HG03060 (cell line): ENCODE data around the gene SHROOM3.

ENCODE experiments used
- ATAC-seq: cut with Tn5 transposase; IDR thresholded peaks from one replicate; pipeline ENCODE4 v1.9.1; 2021; ENCODE audit warnings: low read depth, moderate number of reproducible peaks; ENCODE audit not compliant: unreplicated experiment

SHROOM3 gene

DNA sequence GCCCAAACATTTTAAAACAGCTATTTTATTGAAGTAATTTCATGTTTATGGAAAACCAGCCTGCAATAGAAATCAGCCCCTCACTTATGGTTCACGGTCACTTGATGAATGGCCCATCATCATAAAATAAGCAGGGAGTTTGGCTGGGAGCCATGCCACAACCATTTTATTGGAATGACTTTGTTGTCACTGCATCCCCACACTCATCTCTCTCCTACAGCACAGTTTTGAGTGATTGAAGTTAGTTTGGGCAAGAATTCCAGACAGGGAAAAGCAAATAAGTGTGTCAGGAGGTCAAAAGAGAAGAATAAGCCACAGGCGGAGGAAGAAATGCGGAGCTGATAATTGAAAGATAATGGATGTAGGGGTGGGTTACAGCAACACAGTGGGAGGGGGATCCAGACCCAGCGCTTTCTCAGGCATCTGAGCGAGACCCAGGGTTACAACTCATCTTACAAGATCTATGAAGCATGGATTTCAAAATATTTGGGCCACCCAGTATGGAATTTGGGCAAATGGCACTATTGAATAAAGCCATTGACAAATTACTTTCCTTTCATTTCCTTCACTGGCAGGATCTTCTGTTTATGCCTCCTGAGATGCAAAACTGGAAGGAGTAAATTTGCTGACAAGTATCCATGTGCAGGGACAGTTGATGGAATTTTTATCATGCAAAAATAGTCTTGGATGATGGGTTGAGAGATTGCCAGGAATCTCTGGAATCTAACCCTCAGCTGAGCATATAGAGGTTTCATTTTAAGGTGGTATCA is 100.8 kb downstream of the SHROOM3 start:
- no peak for ATAC-seq

DNA sequence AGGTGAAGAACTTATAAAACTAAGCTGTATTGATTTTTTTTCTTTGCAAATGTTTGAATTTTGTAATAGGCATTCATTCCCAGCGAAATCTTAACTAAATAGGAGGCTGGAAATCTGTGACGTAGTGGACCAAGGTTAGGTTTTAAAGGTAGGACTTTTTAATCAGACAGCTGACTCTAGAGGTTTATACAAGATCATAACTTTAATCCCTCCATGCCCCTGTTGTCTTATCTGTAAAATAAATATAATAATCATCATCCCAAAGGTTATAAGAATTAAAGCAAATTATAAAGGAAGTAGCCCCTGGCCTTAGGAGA is 101.3 kb downstream of the SHROOM3 start:
- no peak for ATAC-seq

DNA sequence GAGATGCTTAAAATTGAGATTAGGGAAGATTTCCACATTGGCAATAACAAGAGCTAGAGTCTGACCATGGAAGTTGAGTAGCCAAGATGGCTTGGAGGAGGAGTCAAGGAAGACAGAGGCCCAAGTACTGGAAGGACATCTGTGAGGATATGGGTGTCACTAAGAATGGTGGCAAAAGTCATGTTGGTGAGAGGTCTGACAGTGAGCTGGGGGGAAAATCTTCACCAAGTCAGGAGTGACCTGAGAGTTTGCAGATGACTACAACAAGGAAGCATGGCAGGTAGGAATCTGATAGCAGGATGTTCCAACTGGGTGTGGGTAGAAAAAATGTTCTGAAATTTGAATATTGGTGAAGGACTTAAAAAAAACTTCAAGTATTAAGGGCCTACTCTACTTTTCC is 103.3 kb downstream of the SHROOM3 start:
- ATAC-seq, result no peak

DNA sequence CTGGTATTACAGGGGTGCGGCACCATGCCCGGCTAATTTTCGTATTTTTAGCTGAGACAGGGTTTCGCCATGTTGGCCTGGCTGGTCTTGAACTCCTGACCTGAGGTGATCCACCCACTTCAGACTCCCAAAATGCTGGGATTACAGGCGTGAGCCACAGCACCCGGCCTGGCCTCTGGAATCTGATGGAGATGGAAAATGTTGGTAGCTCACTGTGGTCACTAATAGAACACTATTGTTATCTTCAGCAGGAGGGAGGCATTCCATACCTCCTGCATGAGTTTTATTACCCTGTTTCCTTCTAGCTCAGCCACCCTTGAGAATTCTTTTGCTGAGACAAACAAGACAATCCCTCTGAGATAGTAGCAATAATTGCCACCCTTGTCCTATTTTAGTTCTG is 105.0 kb downstream of the SHROOM3 start:
- ATAC-seq, result no peak

DNA sequence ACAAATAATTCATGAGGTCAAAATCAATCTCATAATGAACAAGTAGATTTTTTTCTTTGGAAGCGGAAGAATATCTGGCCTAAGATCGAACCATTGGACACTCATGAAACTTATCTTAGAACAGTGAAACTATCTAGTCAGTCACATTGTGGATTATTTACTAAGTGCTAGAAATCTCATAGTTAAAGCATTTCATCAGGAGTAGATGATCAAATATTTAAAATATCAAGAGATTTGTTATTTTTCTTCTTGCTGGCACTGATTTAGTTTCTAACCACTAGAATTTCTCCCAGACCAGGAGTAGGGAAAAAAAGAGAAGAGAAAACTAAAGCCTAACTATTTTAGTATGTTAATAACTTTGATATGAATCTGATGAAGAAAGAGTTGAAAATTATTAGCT is 105.5 kb downstream of the SHROOM3 start:
- no peak for ATAC-seq

DNA sequence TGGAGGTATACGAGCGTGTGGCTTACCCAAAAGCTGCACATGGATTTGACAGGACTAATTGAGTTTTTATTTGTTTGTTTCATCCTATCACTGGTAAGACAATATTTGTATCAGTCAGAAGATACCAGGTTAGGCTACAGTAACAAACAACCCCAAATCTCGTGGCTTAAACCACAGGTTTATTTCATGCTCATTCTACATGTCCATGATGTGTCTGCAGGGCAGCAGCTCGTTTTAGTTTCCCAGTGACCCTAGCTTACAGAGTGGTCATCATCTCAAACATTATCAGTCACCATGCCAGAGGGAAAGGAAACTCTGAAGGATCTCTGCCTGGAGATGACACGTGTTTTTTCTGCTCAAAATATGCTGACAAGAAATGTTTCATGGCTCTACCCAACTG is 108.3 kb downstream of the SHROOM3 start:
- ATAC-seq, result no peak

DNA sequence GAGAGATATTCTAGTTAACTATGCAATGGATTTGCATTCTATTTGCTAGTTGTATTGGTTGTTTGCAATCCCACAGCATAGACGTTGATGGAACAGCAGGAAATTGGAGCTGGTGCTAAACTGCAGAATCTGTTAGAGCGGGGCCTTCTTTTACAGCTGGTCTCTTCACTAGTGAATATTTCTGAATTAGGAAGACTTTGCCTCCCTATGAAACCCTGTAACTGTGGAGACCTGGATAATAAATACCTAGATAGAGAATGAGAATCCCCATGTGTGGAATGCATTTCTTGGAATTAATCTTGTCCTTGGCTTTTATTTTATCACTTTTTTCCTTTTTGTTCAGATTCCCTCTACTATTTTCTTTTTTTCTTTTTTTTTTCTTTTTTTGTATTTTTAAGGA is 109.7 kb downstream of the SHROOM3 start:
- no peak for ATAC-seq

DNA sequence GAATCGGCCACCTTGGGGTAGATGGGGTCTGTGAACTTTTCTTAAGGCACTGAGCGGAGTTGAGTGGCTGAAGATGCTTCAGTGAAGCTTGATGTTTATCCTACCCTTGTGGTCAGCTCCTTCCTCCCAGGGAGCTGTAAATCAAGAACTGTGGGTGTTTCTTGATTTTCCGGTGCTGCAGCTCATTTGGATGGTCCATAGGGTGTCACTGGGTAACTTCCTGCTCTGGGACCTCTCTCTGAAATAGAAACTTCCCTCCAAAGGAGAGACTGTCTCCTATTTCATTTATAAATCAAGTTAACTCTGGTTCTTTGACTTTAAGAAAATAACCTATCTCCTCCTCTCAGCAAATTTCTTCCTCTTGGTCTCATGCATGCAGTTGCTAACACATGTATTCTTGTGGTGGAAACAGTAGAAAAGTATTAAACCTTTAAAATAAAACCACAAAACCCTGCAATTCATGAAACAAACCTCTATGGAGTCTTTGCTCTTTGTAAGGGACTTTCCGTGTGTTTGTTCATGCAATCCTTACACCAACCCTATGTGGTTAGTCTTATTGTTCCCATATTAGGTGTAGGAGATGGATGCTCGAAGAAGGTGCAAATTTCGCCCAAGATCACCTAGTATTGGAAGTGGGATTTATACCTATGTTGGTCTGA is 110.3 kb downstream of the SHROOM3 start:
- ATAC-seq, result no peak

DNA sequence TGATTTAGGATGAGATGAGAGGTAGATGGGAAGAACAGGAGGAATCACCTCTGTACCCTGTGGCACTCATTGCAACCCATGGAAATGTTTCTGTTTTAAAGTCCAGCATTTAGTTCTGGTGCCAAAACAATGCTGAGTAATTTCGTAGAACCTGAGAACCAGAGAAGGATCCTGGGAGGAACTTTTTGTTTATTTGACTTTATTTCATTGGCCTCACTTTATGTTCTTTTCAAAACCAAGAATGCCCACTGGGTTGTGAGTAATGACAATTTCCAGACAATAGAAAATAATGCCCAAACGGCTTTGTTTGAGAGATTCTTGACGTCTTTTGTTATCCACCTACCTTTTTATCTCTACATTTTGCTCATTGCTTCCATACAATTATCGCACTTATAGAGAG is 111.3 kb downstream of the SHROOM3 start:
- ATAC-seq, result no peak

DNA sequence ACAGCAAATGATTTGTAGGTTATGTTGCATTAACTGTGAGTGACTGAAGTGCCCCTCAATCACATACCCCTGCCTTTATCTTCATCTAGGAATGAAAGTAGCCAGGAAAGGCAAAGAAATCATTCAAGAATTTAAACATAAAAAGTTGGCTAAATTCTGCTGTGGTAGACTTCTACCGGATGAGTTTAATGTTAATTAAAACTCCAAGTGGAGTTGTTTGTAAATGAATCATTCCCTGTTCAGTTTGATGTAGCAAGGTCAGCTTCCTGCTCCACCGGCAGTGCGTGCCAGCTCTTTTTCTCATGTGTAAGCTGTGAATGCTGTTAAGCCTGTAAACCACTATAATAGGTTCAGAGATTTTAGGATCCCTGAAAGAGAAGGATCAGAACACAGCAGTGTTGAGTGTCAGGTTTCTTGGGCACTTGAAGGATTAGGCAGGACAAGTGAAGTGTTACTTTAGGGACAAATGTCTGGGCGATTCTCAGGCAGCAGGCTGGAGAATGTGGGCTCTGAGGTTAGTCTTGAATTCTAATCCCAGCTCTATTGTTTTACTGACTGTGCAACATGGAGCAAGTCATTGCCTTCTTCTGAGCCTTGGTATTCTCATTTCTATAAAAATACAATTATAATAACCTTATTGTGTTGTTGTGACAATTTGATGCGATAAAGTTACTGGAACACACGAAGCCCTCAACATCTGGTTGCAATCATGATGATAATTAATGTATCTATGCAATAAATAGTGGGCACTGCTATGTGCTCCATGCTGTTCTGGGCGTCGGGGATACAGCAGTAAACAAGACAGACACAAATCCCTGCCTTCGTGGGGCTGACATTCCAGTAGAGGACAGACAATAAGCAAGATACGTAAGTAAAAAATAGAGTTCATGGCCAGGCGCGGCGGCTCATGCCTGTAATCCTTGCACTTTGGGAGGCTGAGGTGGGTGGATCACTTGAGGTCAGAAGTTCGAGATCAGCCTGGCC is 112.0 kb downstream of the SHROOM3 start:
- ATAC-seq, result no peak

DNA sequence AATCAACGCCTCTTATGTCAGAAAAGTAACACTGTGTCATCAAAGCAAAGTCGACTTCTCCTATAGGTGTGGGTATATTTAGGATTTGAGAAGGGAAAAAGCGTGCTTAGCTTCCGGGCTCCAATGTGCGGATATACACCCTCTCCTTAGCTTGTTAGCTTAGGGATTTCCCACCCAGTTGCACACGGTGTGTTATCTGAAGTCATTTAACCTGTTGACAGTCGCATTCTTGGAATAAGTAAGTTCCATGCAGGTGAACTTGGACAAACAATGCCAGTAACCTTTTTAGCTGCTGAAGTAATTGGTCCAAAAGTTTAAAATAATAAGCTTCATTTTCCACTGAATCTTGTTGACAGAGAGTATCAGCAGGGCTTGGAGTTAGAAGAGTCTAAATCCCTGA is 113.7 kb downstream of the SHROOM3 start:
- no peak for ATAC-seq

DNA sequence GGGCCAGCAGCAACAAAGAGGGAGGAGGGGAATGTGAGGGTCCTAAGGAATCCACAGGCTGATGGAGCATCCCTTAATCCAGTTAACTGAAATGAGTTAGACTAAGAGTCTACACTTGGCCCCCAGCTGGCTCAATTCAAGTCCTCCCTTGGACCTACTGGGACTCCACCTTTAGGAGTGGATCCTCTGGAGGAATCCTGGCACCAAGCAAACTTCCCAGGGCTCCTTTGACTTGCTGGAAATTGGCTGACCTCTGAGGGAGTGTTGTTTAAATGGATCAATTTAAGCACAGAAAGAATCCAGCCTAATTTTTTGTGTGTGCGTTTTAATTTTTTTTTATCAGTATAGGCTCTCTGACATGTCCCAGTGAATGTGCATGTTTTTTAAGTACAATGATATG is 114.7 kb downstream of the SHROOM3 start:
- ATAC-seq, result no peak

DNA sequence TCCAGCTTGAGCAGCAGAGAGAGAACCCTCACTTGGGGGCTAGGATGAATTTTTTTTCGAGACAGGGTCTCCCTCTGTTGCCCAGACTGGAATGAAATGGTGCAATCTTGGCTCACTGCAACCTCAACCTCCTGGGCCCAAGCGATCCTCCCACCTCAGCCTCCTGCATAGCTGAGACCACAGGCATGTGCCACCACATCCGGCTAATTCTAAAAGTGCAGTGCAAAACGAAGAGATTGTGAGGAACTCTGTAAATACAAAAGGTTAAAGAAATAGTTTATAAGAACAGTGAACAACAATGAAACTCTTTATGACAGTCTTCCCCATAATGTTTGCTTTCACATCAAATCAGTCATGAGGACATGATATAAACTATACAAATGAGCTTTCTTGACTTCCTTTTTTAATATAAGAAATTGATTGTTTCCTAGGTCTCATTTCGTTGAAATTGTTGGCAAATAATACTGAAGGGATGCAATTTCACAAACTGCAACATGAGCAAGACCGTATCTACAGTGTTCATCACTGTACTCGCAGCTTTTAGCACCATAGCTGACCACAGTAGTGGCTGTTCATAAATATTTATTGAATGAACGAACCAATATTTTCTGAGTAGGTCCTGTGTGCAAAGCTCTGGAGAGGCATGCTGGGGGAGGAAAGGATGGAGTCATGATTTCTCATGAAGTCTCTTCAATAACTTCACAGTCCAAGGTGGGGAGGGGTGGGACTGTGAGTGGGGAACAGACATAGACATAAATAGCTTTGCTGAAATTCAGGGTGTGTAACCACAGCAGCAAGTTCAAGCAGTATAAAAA is 116.1 kb downstream of the SHROOM3 start:
- no peak for ATAC-seq

DNA sequence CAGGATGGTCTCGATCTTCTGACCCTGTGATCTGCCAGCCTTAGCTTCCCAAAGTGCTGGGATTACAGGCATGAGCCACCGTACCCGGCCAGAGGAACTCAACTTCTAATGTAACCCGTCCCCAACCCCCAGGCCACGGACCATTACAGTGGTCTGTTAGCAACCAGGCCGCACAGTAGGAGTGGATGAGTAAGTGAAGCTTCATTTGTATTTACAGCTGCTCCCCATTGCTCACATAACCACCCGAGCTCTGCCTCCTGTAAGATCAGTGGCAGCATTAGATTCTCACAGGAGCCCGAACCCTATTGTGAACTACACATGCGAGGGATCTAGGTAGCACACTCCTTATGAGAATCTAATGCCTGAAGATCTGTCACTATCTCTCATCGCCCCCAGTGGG is 119.6 kb downstream of the SHROOM3 start:
- no peak for ATAC-seq

DNA sequence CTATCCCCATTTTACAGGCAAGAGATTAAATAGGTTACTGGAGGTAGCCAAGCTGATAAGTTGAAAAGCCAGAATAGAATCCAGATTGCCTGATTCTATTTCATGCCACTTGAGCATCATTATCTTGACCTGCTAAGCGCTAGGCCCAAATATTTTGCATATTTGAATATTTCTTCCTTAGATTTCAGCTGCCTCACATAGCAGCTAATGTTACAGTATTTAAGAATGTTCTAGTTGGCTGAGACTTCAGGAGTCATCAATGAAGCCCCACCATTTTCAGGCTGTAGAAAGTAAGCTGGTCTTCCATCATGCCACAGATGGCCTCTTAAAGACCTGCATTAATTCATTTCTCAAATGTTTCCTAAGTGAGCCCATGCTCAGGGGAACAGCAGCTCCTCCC is 121.4 kb downstream of the SHROOM3 start:
- ATAC-seq, result no peak

DNA sequence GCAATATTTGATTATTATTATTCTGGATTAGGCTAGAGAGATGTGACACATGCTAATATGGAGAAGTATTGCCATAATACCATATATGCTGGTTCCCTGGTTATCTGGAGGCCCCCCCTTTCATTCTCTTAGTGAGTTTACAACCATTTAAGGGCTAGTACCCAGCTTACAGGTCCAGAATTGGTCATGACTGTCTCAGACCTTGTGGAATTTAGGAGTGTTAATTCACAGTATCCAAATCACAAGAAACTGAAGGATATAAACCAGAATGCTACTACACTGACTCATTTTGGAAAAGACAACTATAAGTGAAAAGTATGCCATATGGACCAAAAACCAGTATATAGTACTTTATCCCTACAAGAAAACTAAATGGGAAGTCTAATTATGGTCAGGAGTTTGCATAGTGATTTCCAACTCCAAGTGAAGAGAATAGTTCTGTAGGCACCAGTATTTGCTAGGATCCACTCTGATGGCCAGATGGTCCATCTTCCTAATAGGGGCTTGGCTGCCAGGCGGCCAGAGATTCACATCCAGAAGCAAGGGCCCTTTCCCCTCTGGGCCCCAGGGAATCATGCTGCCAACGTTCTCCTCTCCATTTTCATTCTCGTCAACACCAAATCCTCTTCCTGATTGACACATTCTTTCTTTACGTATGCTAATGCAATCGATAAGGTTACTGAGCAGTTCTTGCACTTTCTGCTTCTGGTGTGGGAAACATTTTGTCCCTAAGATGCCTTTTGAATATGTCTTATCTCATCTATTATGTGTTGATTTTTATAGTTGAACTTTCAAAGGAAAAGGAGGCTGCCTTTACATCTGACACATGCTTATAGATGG is 123.6 kb downstream of the SHROOM3 start:
- ATAC-seq, result no peak

DNA sequence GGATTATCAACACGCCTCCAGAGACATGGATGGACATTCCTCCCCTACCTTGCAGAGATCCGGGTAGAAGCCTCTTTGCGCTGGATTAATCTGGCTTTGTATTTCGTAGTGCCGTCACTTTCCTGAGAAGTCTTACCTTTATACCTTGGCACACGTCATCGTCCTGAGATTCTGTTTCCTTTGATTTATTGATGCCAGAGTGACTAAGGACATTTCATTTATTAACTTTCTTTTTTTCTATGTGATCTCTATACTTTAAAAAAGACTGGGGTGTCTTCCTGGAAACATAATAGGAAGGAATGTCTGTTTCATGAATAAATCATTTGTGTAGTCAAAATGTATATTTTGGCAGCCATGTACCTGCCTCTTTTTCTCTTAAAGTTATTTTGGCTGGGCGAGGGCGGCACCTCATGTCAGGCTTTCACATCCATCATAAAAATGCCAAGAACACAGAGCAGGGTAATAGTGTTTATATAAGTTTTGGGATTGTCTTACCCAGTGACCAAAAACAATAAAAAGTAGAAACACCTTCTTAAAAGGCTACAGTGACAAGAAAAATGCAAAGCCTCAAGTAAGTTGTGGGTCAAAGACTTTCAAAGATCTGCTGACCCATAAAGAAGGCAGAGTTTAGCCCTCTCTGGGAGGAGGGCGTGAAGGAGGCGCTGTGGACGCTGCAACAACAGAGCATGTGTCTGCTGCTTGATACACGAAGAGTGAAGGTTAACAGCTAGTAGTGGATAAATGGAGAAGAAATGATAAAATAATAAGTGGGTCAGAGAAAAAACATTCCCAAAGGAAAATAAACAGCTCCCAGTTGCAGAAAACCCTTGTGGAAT is 124.4 kb downstream of the SHROOM3 start:
- no peak for ATAC-seq

DNA sequence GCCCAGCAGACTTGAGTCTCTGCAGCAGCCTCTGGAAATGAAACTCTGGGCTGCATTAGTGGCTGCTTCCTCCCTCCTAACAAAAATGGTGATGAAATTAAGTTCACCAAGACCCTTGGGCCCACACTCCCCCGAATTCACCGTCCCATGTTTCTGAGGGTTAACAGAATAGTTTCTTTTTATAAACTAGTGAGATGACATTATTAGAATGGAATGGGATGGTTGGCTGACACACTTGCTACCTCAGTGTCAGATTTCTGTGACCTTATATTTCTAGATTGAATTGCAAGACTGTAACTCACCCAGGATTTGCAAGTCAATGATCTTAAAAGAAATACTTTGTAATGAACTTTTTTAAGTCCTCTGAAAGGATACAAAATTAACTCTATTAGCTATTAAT is 127.1 kb downstream of the SHROOM3 start:
- ATAC-seq, result no peak
